Activated naive CD4-positive, alpha-beta T cell treated with anti-CD3 and anti-CD28 coated beads, Interleukin-2, amount 50 U/mL, for 24 hours (primary cell): Measurements from ENCODE around the gene PIANP.
"Not testable (repeated sequence)": the region's sequence is repeated elsewhere in the genome, so short reads cannot be mapped to it uniquely, and the experiment has no call there.

ENCODE experiments used
- H3K27ac Mint-ChIP-seq: one replicate; pipeline ENCODE4 v1.8.0; 2021; ENCODE audit warnings: mild to moderate bottlenecking, mixed read lengths
- H3K27me3 Mint-ChIP-seq: one replicate; pipeline ENCODE4 v1.8.0; 2021; ENCODE audit warnings: mixed read lengths
- H3K36me3 Mint-ChIP-seq: one replicate; pipeline ENCODE4 v1.8.0; 2021; ENCODE audit warnings: mixed read lengths
- H3K4me1 Mint-ChIP-seq: one replicate; pipeline ENCODE4 v1.8.0; 2021; ENCODE audit warnings: mixed read lengths
- H3K4me3 Mint-ChIP-seq: one replicate; pipeline ENCODE4 v1.8.0; 2021; ENCODE audit warnings: mild to moderate bottlenecking, mixed read lengths
- H3K9me3 Mint-ChIP-seq: one replicate; pipeline ENCODE4 v1.8.0; 2021; ENCODE audit warnings: mixed read lengths

Gene PIANP

GRCh38 chr12:6700646-6701051, at the start of gene PIANP:
TSS of gene PIANP (minus strand) at chr12:6700815. CDS start at chr12:6698061, 2,754 bp downstream.
- no peaks in the 10 kb centered on the region for H3K9me3 Mint-ChIP-seq
- peaks cover 21% of the 10 kb centered on the region for H3K4me1 Mint-ChIP-seq
- H3K36me3 Mint-ChIP-seq: no peaks in the 10 kb centered on the region
- peaks cover 32% of the 10 kb centered on the region for H3K27me3 Mint-ChIP-seq
- peak within 1 kb of the TSS; percentile 86 for H3K27ac Mint-ChIP-seq
- peak within 1 kb of the TSS; percentile 84 for H3K4me3 Mint-ChIP-seq

GRCh38 chr12:6748761-6749160, 48.1 kb upstream of the PIANP start:
- peaks cover 18% of the 10 kb centered on the region for H3K36me3 Mint-ChIP-seq
- no peak overlapping the region for H3K4me3 Mint-ChIP-seq
- H3K27ac Mint-ChIP-seq: no peak overlapping the region
- H3K27me3 Mint-ChIP-seq: no peaks in the 10 kb centered on the region
- peaks cover 32% of the 10 kb centered on the region for H3K4me1 Mint-ChIP-seq
- H3K9me3 Mint-ChIP-seq: no peaks in the 10 kb centered on the region

GRCh38 chr12:6747216-6747615, 46.6 kb upstream of the PIANP start:
- Mint-ChIP-seq H3K36me3 (peaks cover 18% of the 10 kb centered on the region), H3K4me3 (no peak overlapping the region), H3K27me3 (no peaks in the 10 kb centered on the region), H3K9me3 (no peaks in the 10 kb centered on the region), H3K27ac (peak overlapping the region; percentile 90), H3K4me1 (peaks cover 42% of the 10 kb centered on the region)

GRCh38 chr12:6745741-6746525, 45.3 kb upstream of the PIANP start:
- peaks cover 30% of the 10 kb centered on the region for H3K4me1 Mint-ChIP-seq
- H3K36me3 Mint-ChIP-seq: peaks cover 18% of the 10 kb centered on the region
- H3K27ac Mint-ChIP-seq: peak overlapping the region; percentile 93
- no peaks in the 10 kb centered on the region for H3K27me3 Mint-ChIP-seq
- H3K4me3 Mint-ChIP-seq: peak overlapping the region; percentile 16
- H3K9me3 Mint-ChIP-seq: no peaks in the 10 kb centered on the region

- H3K9me3 Mint-ChIP-seq, H3K27me3 Mint-ChIP-seq: not testable (repeated sequence)
- Mint-ChIP-seq H3K4me1 (peaks cover 27% of the 10 kb centered on the region), H3K36me3 (peaks cover 16% of the 10 kb centered on the region), H3K27ac (peak overlapping the region; percentile 27), H3K4me3 (peak overlapping the region; percentile 19)
Measured at GRCh38 chr12:6743300-6743699, 42.7 kb upstream of the PIANP start.

DNA sequence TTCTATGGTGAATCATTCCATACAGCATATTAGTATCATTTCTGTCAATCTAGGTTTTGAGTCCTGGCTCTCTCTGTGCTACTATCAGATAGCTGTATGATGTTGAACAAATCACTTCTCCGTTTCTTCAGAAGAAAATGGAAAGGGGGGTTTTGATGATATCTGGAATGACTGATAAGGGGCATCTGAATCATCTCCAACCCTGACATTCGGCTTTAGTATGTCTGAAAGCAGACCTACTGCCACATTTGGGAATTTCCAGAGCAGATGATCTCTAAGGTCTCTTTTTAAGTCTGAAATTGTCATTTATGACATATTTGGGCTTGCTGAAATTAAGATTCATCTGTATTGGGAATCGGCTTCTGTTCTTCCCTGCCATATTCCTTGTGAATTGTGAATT, 42.2 kb upstream of the PIANP start:
- peak overlapping the region; percentile 27 for H3K27ac Mint-ChIP-seq
- no peaks in the 10 kb centered on the region for H3K9me3 Mint-ChIP-seq
- H3K36me3 Mint-ChIP-seq: peaks cover 11% of the 10 kb centered on the region
- no peaks in the 10 kb centered on the region for H3K27me3 Mint-ChIP-seq
- H3K4me3 Mint-ChIP-seq: peak overlapping the region; percentile 19
- H3K4me1 Mint-ChIP-seq: peaks cover 27% of the 10 kb centered on the region

DNA sequence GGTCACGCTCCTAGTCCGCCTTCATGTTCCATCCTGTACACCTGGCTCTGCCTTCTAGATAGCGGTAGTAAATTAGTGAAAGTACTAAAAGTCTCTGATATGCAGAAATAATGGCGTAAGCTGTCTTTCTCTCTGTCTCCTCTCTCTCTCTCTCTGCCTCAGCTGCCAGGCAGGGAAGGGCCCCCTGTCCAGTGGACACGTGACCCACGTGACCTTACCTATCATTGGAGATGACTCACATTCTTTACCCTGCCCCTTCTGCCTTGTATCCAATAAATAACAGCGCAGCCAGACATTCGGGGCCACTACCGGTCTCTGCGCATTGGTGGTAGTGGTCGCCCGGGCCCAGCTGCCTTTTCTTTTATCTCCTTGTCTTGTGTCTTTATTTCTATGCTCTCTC, 41.5 kb upstream of the PIANP start:
- not testable (repeated sequence) for H3K27ac Mint-ChIP-seq

DNA sequence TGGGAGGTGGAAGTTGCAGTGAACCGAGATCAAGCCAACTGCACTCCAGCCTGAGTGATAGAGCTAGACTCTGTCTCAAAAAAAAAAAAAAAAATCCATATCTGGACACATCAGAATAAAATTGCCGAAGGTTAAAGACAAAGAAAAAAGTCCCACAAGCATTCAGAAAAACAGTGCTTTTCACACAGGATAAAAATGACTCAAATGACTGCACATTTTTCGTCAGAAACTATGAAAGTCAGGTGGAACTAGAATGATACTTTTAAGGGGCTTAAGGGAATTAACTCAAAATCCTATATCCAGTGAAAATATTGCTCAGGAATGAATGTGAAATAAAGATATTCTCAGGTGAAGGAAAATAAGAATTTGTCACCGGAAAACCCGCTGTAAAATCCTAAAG, 36.1 kb upstream of the PIANP start:
- H3K4me1 Mint-ChIP-seq: peaks cover 5% of the 10 kb centered on the region
- no peak overlapping the region for H3K4me3 Mint-ChIP-seq
- H3K27me3 Mint-ChIP-seq: no peaks in the 10 kb centered on the region
- no peaks in the 10 kb centered on the region for H3K9me3 Mint-ChIP-seq
- H3K27ac Mint-ChIP-seq: no peak overlapping the region
- peaks cover 4% of the 10 kb centered on the region for H3K36me3 Mint-ChIP-seq

More for the DNA sequence above, 41.5 kb upstream of the PIANP start:
- not testable (repeated sequence) for H3K9me3 Mint-ChIP-seq, H3K27me3 Mint-ChIP-seq, H3K36me3 Mint-ChIP-seq, H3K4me3 Mint-ChIP-seq
- peaks cover 27% of the 10 kb centered on the region for H3K4me1 Mint-ChIP-seq

GRCh38 chr12:6735448-6736191, 35.0 kb upstream of the PIANP start:
- Mint-ChIP-seq H3K27me3 (no peaks in the 10 kb centered on the region), H3K4me3 (no peak overlapping the region), H3K4me1 (peaks cover 5% of the 10 kb centered on the region), H3K9me3 (no peaks in the 10 kb centered on the region), H3K36me3 (peaks cover 9% of the 10 kb centered on the region), H3K27ac (no peak overlapping the region)

DNA sequence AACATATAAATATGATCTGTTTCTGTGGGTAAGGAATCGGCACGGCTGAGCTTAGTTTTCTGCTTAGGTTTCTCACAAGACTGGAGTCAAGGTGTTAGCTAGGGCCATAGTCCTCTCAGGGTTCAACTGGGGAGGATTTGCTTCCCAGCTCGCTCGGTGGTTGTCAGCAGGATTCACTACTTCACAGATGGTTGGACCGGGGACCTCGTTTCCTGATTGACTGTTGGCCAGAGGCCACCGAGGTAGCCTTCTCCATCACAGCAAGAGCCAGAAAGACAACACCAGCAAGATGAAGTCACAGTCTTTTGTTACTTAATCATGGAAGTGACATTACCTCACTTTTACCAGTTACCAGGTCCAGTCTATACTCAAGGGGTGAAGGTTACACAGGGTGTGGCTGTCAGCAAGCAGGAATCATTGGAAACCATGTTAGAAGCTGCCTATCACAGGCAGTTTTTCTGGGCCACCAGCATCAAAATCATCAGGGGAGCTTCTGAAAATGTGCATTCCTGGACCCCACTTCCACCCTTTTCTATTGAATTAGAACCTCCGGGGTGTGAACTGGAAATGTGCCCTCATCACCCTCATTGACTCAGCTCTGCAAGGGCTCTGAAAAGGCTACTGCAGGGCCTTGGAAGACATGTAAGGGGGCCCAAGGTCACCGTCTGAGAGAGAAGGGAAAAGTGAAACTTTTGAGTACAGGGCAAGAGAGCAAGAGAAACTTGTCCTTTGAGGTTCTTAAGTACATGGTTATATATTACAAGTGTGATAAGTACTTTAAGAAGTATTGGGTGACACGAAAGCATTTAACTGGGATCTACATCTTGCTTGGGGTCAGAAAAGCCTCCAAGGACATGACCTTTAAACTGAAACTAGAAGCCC, 34.1 kb upstream of the PIANP start:
- Mint-ChIP-seq H3K27ac (no peak overlapping the region), H3K4me1 (peaks cover 5% of the 10 kb centered on the region), H3K27me3 (no peaks in the 10 kb centered on the region), H3K36me3 (peaks cover 12% of the 10 kb centered on the region), H3K4me3 (no peak overlapping the region), H3K9me3 (no peaks in the 10 kb centered on the region)

- Mint-ChIP-seq H3K9me3 (no peaks in the 10 kb centered on the region), H3K27ac (no peak overlapping the region), H3K4me1 (peaks cover 10% of the 10 kb centered on the region), H3K36me3 (peaks cover 16% of the 10 kb centered on the region), H3K4me3 (no peak overlapping the region), H3K27me3 (no peaks in the 10 kb centered on the region)
Measured at GRCh38 chr12:6730169-6730568, 29.6 kb upstream of the PIANP start.

DNA sequence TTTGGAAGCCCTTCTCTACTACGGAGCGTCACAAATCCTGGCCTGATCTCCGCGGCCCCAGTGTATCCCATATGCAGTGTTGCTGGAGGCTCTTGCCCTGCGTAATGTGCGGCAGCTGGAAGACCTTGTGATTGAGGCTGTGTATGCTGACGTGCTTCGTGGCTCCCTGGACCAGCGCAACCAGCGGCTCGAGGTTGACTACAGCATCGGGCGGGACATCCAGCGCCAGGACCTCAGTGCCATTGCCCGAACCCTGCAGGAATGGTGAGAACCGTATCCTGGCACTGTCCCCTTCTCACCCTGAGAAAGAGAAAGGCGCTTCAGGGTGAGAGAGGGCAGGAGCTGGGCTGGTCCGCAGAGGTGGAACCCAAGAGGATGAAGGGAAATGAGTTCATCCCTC, 28.6 kb upstream of the PIANP start:
- H3K36me3 Mint-ChIP-seq: peaks cover 16% of the 10 kb centered on the region
- no peak overlapping the region for H3K4me3 Mint-ChIP-seq
- no peaks in the 10 kb centered on the region for H3K9me3 Mint-ChIP-seq
- no peaks in the 10 kb centered on the region for H3K27me3 Mint-ChIP-seq
- peaks cover 17% of the 10 kb centered on the region for H3K4me1 Mint-ChIP-seq
- no peak overlapping the region for H3K27ac Mint-ChIP-seq

DNA sequence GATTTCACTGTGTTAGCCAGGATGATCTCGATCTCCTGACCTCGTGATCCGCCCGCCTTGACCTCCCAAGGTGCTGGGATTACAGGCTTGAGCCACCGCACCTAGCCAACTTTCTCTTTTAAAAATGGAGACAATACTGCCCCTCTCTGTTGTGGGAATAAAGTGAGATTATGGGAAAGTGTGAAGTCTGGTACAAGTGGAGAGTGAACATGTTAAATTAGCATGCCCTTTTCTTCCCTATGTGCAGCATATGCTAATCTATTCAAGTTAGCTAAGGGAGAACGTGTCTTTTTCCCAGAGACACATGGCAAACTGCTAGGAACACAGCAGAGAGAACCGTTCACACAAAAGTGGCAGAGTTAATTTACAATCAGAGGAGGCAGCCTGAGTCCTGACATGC, 24.7 kb upstream of the PIANP start:
- Mint-ChIP-seq H3K36me3 (peaks cover 12% of the 10 kb centered on the region), H3K27me3 (no peaks in the 10 kb centered on the region), H3K4me3 (peak overlapping the region; percentile 99), H3K27ac (no peak overlapping the region), H3K9me3 (no peaks in the 10 kb centered on the region), H3K4me1 (peaks cover 31% of the 10 kb centered on the region)

DNA sequence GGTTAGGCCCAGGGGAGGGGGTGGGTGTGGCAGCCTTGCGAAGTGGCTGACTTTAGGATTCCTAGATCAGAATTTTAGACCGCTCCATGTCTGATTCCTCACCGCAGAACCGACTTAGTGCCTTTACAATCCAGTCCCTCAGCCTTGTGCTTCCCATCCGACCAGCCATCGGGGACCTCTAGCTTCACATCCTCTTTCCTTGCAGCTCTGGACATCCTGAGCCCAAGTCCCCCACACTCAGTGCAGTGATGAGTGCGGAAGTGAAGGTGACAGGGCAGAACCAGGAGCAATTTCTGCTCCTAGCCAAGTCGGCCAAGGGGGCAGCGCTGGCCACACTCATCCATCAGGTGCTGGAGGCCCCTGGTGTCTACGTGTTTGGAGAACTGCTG, 23.8 kb upstream of the PIANP start:
- Mint-ChIP-seq H3K36me3 (peaks cover 7% of the 10 kb centered on the region), H3K4me3 (peak overlapping the region; percentile 99), H3K27me3 (no peaks in the 10 kb centered on the region), H3K4me1 (peaks cover 31% of the 10 kb centered on the region), H3K27ac (peak overlapping the region; percentile 99), H3K9me3 (no peaks in the 10 kb centered on the region)

DNA sequence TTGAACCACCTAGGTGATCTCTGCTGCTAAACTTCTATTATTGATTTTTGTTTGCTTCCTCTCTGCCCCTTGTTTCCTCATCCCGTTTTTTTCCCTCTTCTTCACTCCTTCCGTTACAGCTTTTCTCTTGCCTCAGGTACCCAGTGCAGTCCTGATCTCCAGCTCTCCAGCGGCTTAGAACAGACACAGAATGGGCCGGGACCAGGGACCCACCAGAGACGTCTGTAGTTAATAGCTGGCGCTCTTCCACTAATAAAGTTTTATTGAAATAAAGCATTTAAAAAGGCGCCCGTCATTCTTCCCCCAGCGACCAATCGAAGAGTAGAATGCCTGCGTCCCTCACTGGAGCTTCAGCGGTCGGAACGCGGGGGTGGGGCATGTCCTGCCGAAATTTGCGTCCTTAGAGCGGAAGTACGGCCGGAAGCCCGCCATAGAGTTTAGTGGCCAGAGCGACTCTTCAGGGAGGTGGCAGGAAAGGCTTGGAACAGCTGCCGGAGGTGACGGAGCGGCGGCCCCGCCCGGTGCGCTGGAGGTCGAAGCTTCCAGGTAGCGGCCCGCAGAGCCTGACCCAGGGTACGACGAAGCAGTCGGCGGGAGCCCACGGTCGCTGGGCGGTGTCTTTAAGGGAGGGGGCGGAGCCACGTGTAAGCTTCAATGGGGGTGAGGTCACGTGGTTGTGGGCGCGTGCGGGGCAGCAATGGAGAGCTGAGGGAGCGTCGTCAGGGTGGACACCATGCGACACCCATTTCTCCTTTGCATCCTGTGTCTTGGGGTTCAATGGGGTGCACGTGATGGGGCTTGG, 23.2 kb upstream of the PIANP start, which contains the start of gene COPS7A:
Gene COPS7A, plus strand, starts transcription at position 440 of the 802 bp plus-strand sequence. CDS start 611 bp downstream, outside the sequence.
- peaks cover 31% of the 10 kb centered on the region for H3K4me1 Mint-ChIP-seq
- H3K27ac Mint-ChIP-seq: peak within 1 kb of the TSS; percentile 99
- H3K36me3 Mint-ChIP-seq: peaks cover 6% of the 10 kb centered on the region
- H3K9me3 Mint-ChIP-seq: no peaks in the 10 kb centered on the region
- H3K4me3 Mint-ChIP-seq: peak within 1 kb of the TSS; percentile 99
- no peaks in the 10 kb centered on the region for H3K27me3 Mint-ChIP-seq
